ENCODE data around the gene LLGL1.

GRCh38 chr17:18230288-18231141 lies 5.1 kb downstream of the LLGL1 start:
- TF ChIP-seq CTCF (IDR thresholded peaks at IDR 0.05) (no peak), POLR2A (IDR thresholded peaks at IDR 0.05) (no peak)

Measured in body of pancreas (tissue), 4 donors.